Measurements from ENCODE around the gene HRG. TPM values are rescaled to one million over a fixed set of nuclear protein-coding genes. Genes with fewer than 3 reads are reported as not detected.

HRG gene
- total RNA-seq, 4 donors from 2014 or later = not detected

GRCh38 chr3:186639778-186640472, 25.9 kb upstream of the HRG start, which contains the start of gene FETUB:
Gene FETUB, plus strand, starts transcription at chr3:186640399. Its CDS starts 62 bp downstream, at chr3:186640461.
- Histone ChIP-seq H3K4me3 (no peak within 1 kb of the TSS), H3K4me1 (no peaks in the 10 kb centered on the region), H3K36me3 (no peaks in the 10 kb centered on the region), H3K27me3 (peaks cover 36% of the 10 kb centered on the region), H3K9me3 (no peaks in the 10 kb centered on the region), H3K27ac (no peak within 1 kb of the TSS)
- no peak for ATAC-seq
- 67 to 100% methylated on average over 1 of the region's 1 CpG for WGBS, 2 donors (ENCODE audit: low coverage in 1 of 2)
- TF ChIP-seq EP300 (IDR thresholded peaks at IDR 0.05) (no peak), POLR2A (IDR thresholded peaks at IDR 0.05) (no peak), CTCF (IDR thresholded peaks at IDR 0.05) (no peak)

GRCh38 chr3:186640473-186640818, 25.4 kb upstream of the HRG start:
- no peaks in the 10 kb centered on the region for H3K36me3 ChIP-seq
- no peaks in the 10 kb centered on the region for H3K9me3 ChIP-seq
- peaks cover 36% of the 10 kb centered on the region for H3K27me3 ChIP-seq
- TF ChIP-seq POLR2AphosphoS5 (IDR thresholded peaks at IDR 0.05) = no peak
- 47 to 63% methylated on average over 1 to 4 of the region's 9 CpGs for WGBS, 2 donors (ENCODE audit: low coverage in 1 of 2)
- no peak for ATAC-seq
- no peak overlapping the region for H3K27ac ChIP-seq
- H3K4me1 ChIP-seq = no peaks in the 10 kb centered on the region
- no peak overlapping the region for H3K4me3 ChIP-seq

- ATAC-seq = no peak
- H3K4me1 ChIP-seq = no peaks in the 10 kb centered on the region
- H3K27ac ChIP-seq = no peak overlapping the region
- H3K9me3 ChIP-seq = no peaks in the 10 kb centered on the region
- H3K27me3 ChIP-seq = peaks cover 36% of the 10 kb centered on the region
- H3K36me3 ChIP-seq = no peaks in the 10 kb centered on the region
- no peak overlapping the region for H3K4me3 ChIP-seq
- TF ChIP-seq EP300 (IDR thresholded peaks at IDR 0.05) = no peak
- no peak for TF ChIP-seq CTCF (IDR thresholded peaks at IDR 0.05)
- no peak for TF ChIP-seq POLR2A (IDR thresholded peaks at IDR 0.05)
- no peak for TF ChIP-seq POLR2AphosphoS5 (IDR thresholded peaks at IDR 0.05)
These were observed 24.9 kb upstream of the HRG start for GRCh38 chr3:186640929-186641328.

- TF ChIP-seq EP300 (IDR thresholded peaks at IDR 0.05) (no peak), CTCF (IDR thresholded peaks at IDR 0.05) (no peak), POLR2AphosphoS5 (IDR thresholded peaks at IDR 0.05) (no peak), POLR2A (IDR thresholded peaks at IDR 0.05) (no peak)
- H3K9me3 ChIP-seq = no peaks in the 10 kb centered on the region
- H3K4me1 ChIP-seq = no peaks in the 10 kb centered on the region
- 30 to 46% methylated on average over 2 to 3 of the region's 3 CpGs for WGBS, 2 donors (ENCODE audit: low coverage in 1 of 2)
- no peaks in the 10 kb centered on the region for H3K36me3 ChIP-seq
- no peak for ATAC-seq
- H3K4me3 ChIP-seq = no peak overlapping the region
- H3K27ac ChIP-seq = no peak overlapping the region
- H3K27me3 ChIP-seq = peaks cover 31% of the 10 kb centered on the region
These were observed 23.8 kb upstream of the HRG start for GRCh38 chr3:186642014-186642413.

- Histone ChIP-seq H3K36me3 (no peaks in the 10 kb centered on the region), H3K27me3 (peaks cover 24% of the 10 kb centered on the region), H3K27ac (no peak overlapping the region), H3K4me1 (no peaks in the 10 kb centered on the region), H3K9me3 (no peaks in the 10 kb centered on the region), H3K4me3 (no peak overlapping the region)
- no peak for ATAC-seq
- no peak for TF ChIP-seq POLR2AphosphoS5 (IDR thresholded peaks at IDR 0.05)
- WGBS, 2 donors (ENCODE audit: low coverage in 1 of 2) = 50% methylated on average over 1 of the region's 1 CpG; no CpG with 5 or more reads in 1 of the 2 donors
These were observed 22.3 kb upstream of the HRG start for GRCh38 chr3:186643493-186643892.

- H3K4me1 ChIP-seq = no peaks in the 10 kb centered on the region
- no peaks in the 10 kb centered on the region for H3K36me3 ChIP-seq
- H3K4me3 ChIP-seq = no peak overlapping the region
- WGBS, 2 donors (ENCODE audit: low coverage in 1 of 2) = 82 to 100% methylated on average over 1 to 3 of the region's 3 CpGs
- peaks cover 26% of the 10 kb centered on the region for H3K27me3 ChIP-seq
- no peak overlapping the region for H3K27ac ChIP-seq
- H3K9me3 ChIP-seq = no peaks in the 10 kb centered on the region
- no peak for TF ChIP-seq CTCF (IDR thresholded peaks at IDR 0.05)
- TF ChIP-seq EP300 (IDR thresholded peaks at IDR 0.05) = no peak
- TF ChIP-seq POLR2A (IDR thresholded peaks at IDR 0.05) = no peak
- TF ChIP-seq POLR2AphosphoS5 (IDR thresholded peaks at IDR 0.05) = no peak
- ATAC-seq = no peak
These were observed 21.1 kb upstream of the HRG start for GRCh38 chr3:186644683-186645082.

Measured in gastroesophageal sphincter (tissue), 4 donors.